Hepatocyte (in vitro differentiated cells): Measurements from ENCODE around the gene PARP2.

Experiments used
- CTCF ChIP-seq: fragments of 200-600 bp; sonication (generic); IDR thresholded peaks from 2 replicates; pipeline ENCODE4 v1.5.1; 2016; ENCODE audit warnings: antibody characterized with exemption, mild to moderate bottlenecking; ENCODE audit not compliant: poor library complexity
- EZH2 ChIP-seq: fragments of 200-600 bp; sonication (generic); IDR thresholded peaks from 2 replicates; pipeline ENCODE4 v1.6.1; 2016; ENCODE audit warnings: antibody characterized with exemption, mild to moderate bottlenecking, borderline replicate concordance
- EZH2phosphoT487 ChIP-seq: fragments of 200-600 bp; sonication (generic); IDR thresholded peaks from one replicate; pipeline ENCODE4 v1.6.1; 2018; ENCODE audit warnings: antibody characterized with exemption, mild to moderate bottlenecking, low read depth, moderate library complexity; ENCODE audit not compliant: unreplicated experiment, severe bottlenecking

GRCh38 chr14:20400589-20400964 lies 57.1 kb downstream of the PARP2 start:
- TF ChIP-seq CTCF (no peak), EZH2 (no peak), EZH2phosphoT487 (no peak)
